B cell (primary cell): ENCODE measurements around the gene SETBP1. TPM values are rescaled to one million over a fixed set of nuclear protein-coding genes. Genes with fewer than 3 reads are reported as not detected.

Source experiments
- ATAC-seq: fragments of 200-7000 bp; cut with Tn5 transposase; one replicate; pipeline ENCODE4 v1.10.0; 2021; ENCODE audit warnings: low read depth, mild to moderate bottlenecking, moderate number of reproducible peaks, moderate library complexity
- CTCF ChIA-PET: fragments of 350-600 bp; sonication (Branson Sonifier 250); formaldehyde crosslinking; loops from one replicate; lab custom pipeline; 2021; ENCODE audit warnings: antibody characterized with exemption, inconsistent platforms; lab: Charles Lee
- POLR2A ChIA-PET: fragments of 350-600 bp; sonication (Branson Sonifier 250); formaldehyde crosslinking; loops from one replicate; lab custom pipeline; 2021; ENCODE audit warnings: antibody characterized with exemption; lab: Charles Lee
- DNase-seq: peaks from one replicate; pipeline ENCODE4 v3.0.0; 2013
- H2AFZ ChIP-seq: 2 replicates; pipeline ENCODE4 v1.6.1; 2012; ENCODE audit warnings: mild to moderate bottlenecking, low read depth, low read length; ENCODE audit not compliant: insufficient read depth, poor library complexity, severe bottlenecking
- H3K27ac ChIP-seq, 2 donors: 1 replicate in 1 of 2; 2 replicates in 1 of 2; pipeline ENCODE4 v1.5.1; 2012 to 2013; ENCODE audit warnings: low read length in 2 of 2, mild to moderate bottlenecking in 2 of 2, moderate library complexity in 1 of 2
- H3K27me3 ChIP-seq, 4 experiments: fragments of 200-600 bp in 1 of 4; sonication (generic) in 1 of 4; replicated peaks in 1 of 4; 1 replicate in 2 of 4; 2 replicates in 2 of 4; pipeline versions ENCODE4 v1.6.1 to v1.7.0; 2013 to 2016; ENCODE audit warnings: low read length in 3 of 4, mild to moderate bottlenecking in 2 of 4, mixed read lengths in 1 of 4, moderate library complexity in 1 of 4; ENCODE audit not compliant: insufficient read depth in 4 of 4, control insufficient read depth in 3 of 4; ENCODE audit errors: control extremely low read depth in 1 of 4
- H3K36me3 ChIP-seq, 2 experiments: replicated peaks in 1 of 2; 1 replicate in 1 of 2; 2 replicates in 1 of 2; pipeline versions ENCODE4 v1.6.1 to v1.7.1; 2013; ENCODE audit warnings: low read length in 1 of 2; ENCODE audit not compliant: insufficient read depth in 2 of 2, control insufficient read depth in 1 of 2; ENCODE audit errors: control extremely low read depth in 1 of 2, extremely low read depth in 1 of 2
- H3K4me1 ChIP-seq, 2 donors: fragments of 200-600 bp in 1 of 2; sonication (generic) in 1 of 2; 1 replicate in 1 of 2; 2 replicates in 1 of 2; pipeline versions ENCODE4 v1.5.1 to v1.6.1; 2013 to 2017; ENCODE audit warnings: low read length in 2 of 2; ENCODE audit not compliant: control insufficient read depth in 2 of 2, insufficient read depth in 2 of 2
- H3K4me2 ChIP-seq: replicated peaks from 2 replicates; pipeline ENCODE3; 2012; ENCODE audit warnings: mild to moderate bottlenecking, low read depth, low read length; ENCODE audit not compliant: poor library complexity, severe bottlenecking
- H3K4me3 ChIP-seq, 5 experiments: fragments of 200-600 bp in 1 of 5; sonication (generic) in 1 of 5; 1 replicate in 3 of 5; 2 replicates in 2 of 5; pipeline versions ENCODE4 v1.5.1 to v1.7.0; 2011 to 2016; ENCODE audit warnings: low read length in 4 of 5, mild to moderate bottlenecking in 4 of 5, low read depth in 2 of 5, control low read depth in 1 of 5, moderate library complexity in 1 of 5; ENCODE audit not compliant: insufficient read depth in 1 of 5; ENCODE audit errors: control extremely low read depth in 1 of 5, extremely low read depth in 1 of 5
- H3K79me2 ChIP-seq: fragments of 200-600 bp; sonication (generic); one replicate; pipeline ENCODE4 v1.6.0; 2016; ENCODE audit warnings: low read length; ENCODE audit not compliant: control insufficient read depth, insufficient read depth
- H3K9ac ChIP-seq: fragments of 200-600 bp; sonication (generic); 2 replicates; pipeline ENCODE4 v1.6.1; 2017; ENCODE audit warnings: mild to moderate bottlenecking, low read length, moderate library complexity
- H3K9me3 ChIP-seq, 3 donors: one replicate each; pipeline versions ENCODE4 v1.6.1 to v1.7.1; 2013; ENCODE audit warnings: low read length in 2 of 3; ENCODE audit not compliant: control insufficient read depth in 2 of 3, insufficient read depth in 1 of 3; ENCODE audit errors: control extremely low read depth in 1 of 3
- H4K20me1 ChIP-seq: 2 replicates; pipeline ENCODE4 v1.6.0; 2012; ENCODE audit warnings: mild to moderate bottlenecking, low read length; ENCODE audit not compliant: insufficient read depth, control insufficient read depth, poor library complexity, severe bottlenecking
- H3K27ac Mint-ChIP-seq: one replicate; pipeline ENCODE4 v1.8.0; 2021; ENCODE audit warnings: mixed read lengths
- H3K27me3 Mint-ChIP-seq: one replicate; pipeline ENCODE4 v1.8.0; 2021; ENCODE audit warnings: mixed read lengths
- H3K4me1 Mint-ChIP-seq: one replicate; pipeline ENCODE4 v1.8.0; 2021; ENCODE audit warnings: mixed read lengths
- H3K4me3 Mint-ChIP-seq: one replicate; pipeline ENCODE4 v1.8.0; 2021; ENCODE audit warnings: mixed read lengths
- H3K9me3 Mint-ChIP-seq: one replicate; pipeline ENCODE4 v1.8.0; 2022; ENCODE audit warnings: mixed read lengths; ENCODE audit not compliant: insufficient read depth
- CTCF ChIP-seq: fragments of 200-600 bp; IDR thresholded peaks from one replicate; pipeline ENCODE4 v1.8.0; 2022; ENCODE audit warnings: antibody characterized with exemption, mild to moderate bottlenecking
- EZH2 ChIP-seq: IDR thresholded peaks from 2 replicates; pipeline ENCODE4 v1.6.1; 2012; ENCODE audit warnings: borderline replicate concordance, low read depth, mild to moderate bottlenecking, moderate library complexity, low read length; ENCODE audit not compliant: insufficient read depth, poor library complexity, severe bottlenecking
- WGBS: methylation state at CpG from one replicate; pipeline ENCODE4 v1.1.5; 2013; ENCODE audit warnings: missing lambda C conversion rate; ENCODE audit not compliant: insufficient coverage; 5-methylcytosine and 5-hydroxymethylcytosine counted together
- intact Hi-C: fragments of 100-400 bp; cut with micrococcal nuclease; formaldehyde crosslinking; loops from one replicate; pipeline ENCODE4 v1.10.0; 2022
- polyA plus RNA-seq: library from polyadenylated mRNA; depleted of rRNA; stranded (reverse); fragments of >200 nt; gene quantifications from 2 replicates; pipeline ENCODE4 v1.2.3, GENCODE V29; 2012
- total RNA-seq, 2 donors: library from RNA; stranded (reverse); fragments of 120-200 nt in 1 of 2; gene quantifications; 1 replicate in 1 of 2; 2 replicates in 1 of 2; pipeline versions ENCODE4 v1.2.3 to v1.2.4, GENCODE V29; 2013 to 2022

The SETBP1 gene
- total and polyA plus RNA-seq, 2 donors (not counting 1 experiment from before 2014, with no cell fraction given): 15.1 to 129 TPM

- DNase-seq: no peak
- Mint-ChIP-seq H3K4me3 (no peak overlapping the region), H3K27ac (no peak overlapping the region), H3K27me3 (no peaks in the 10 kb centered on the region), H3K4me1 (peaks cover 62% of the 10 kb centered on the region), H3K9me3 (no peaks in the 10 kb centered on the region)
- WGBS: 95% methylated on average over 7 of the region's 8 CpGs
- H3K27ac ChIP-seq: no peak overlapping the region
- H2AFZ ChIP-seq: no peak overlapping the region
- no peaks in the 10 kb centered on the region for H3K36me3 ChIP-seq
- CTCF ChIA-PET: no interaction called here
- H3K79me2 ChIP-seq: peaks cover 64% of the 10 kb centered on the region
- intact Hi-C loops: no loop called here
- H3K4me2 ChIP-seq: no peak overlapping the region
- POLR2A ChIA-PET: interaction anchor here (0.6 kb wide), 1 partner anchor 377 kb away, joined by 3 read pairs; no protein-coding TSS in a partner anchor
- H3K9ac ChIP-seq: no peak overlapping the region
- peaks cover 6 to 8% of the 10 kb centered on the region in 2 donors for H3K4me1 ChIP-seq
- no peak overlapping the region for H3K4me3 ChIP-seq
- no peak for ATAC-seq
- no peak for TF ChIP-seq CTCF
- TF ChIP-seq EZH2: no peak
- H3K27me3 ChIP-seq: no peaks in the 10 kb centered on the region
- H3K9me3 ChIP-seq: no peaks in the 10 kb centered on the region
- H4K20me1 ChIP-seq: peaks cover 12% of the 10 kb centered on the region
Observed at GRCh38 chr18:44897411-44897810, 216.7 kb downstream of the SETBP1 start.

DNA sequence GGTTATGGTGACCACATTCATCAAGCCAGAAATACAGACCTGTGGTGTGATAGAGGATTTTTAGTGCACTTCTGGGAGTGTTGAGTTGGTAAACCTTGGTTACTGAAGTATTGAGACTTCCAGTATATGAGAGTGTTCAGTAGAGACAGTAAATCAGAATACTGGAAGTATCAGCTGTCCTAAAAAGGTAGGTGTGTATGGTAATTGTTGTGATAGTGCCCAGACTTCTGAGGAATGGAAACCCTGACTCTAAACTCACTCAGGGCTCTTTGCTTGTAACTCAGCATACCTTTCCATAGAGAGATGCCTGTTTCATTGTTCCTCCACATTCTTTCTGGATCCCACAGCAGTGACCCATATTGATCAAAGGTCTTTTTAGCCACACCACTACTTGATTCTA lies 217.1 kb downstream of the SETBP1 start:
- ChIA-PET CTCF (no interaction called here), POLR2A (interaction anchor here (0.6 kb wide), 1 partner anchor 378 kb away, joined by 3 read pairs; no protein-coding TSS in a partner anchor)
- Histone ChIP-seq H3K79me2 (peaks cover 64% of the 10 kb centered on the region), H3K4me1 (peaks cover 6 to 8% of the 10 kb centered on the region in 2 donors), H3K4me2 (no peak overlapping the region), H2AFZ (no peak overlapping the region), H3K4me3 (no peak overlapping the region), H3K9ac (no peak overlapping the region), H3K9me3 (no peaks in the 10 kb centered on the region), H4K20me1 (peaks cover 12% of the 10 kb centered on the region), H3K27ac (no peak overlapping the region), H3K27me3 (no peaks in the 10 kb centered on the region), H3K36me3 (peaks cover 0 to under 1% of the 10 kb centered on the region in 2 experiments)
- Mint-ChIP-seq H3K4me3 (no peak overlapping the region), H3K9me3 (no peaks in the 10 kb centered on the region), H3K4me1 (peaks cover 58% of the 10 kb centered on the region), H3K27ac (no peak overlapping the region), H3K27me3 (no peaks in the 10 kb centered on the region)
- DNase-seq (no peak), ATAC-seq (no peak)
- TF ChIP-seq EZH2 (no peak), CTCF (no peak)
- intact Hi-C loops: no loop called here
